WTC11 (cell line): ENCODE measurements around the gene IQCF5.

Source experiments
- FOXP4 ChIP-seq: sonication (generic); formaldehyde crosslinking; IDR thresholded peaks from 2 replicates; pipeline ENCODE4 v1.8.0; 2022; ENCODE audit warnings: mild to moderate bottlenecking, missing genetic modification reagents
- HMGA2 ChIP-seq: fragments of 250-450 bp; sonication (Bioruptor Pico); IDR thresholded peaks from 2 replicates; pipeline ENCODE4 v1.4.0; 2021; ENCODE audit warnings: mild to moderate bottlenecking, moderate library complexity
- SP1 ChIP-seq: sonication (generic); formaldehyde crosslinking; conservative IDR thresholded peaks from 2 replicates; pipeline ENCODE4 v1.8.1; 2022; ENCODE audit warnings: missing genetic modification reagents
- TEAD1 ChIP-seq: sonication (generic); formaldehyde crosslinking; IDR thresholded peaks from 2 replicates; pipeline ENCODE4 v1.8.0; 2022; ENCODE audit warnings: mild to moderate bottlenecking, missing genetic modification reagents
- USF2 ChIP-seq: sonication (generic); formaldehyde crosslinking; IDR thresholded peaks from 2 replicates; pipeline ENCODE4 v1.8.1; 2023; ENCODE audit warnings: mild to moderate bottlenecking, missing genetic modification reagents, moderate library complexity
- ZNF317 ChIP-seq: sonication (generic); formaldehyde crosslinking; IDR thresholded peaks from 2 replicates; pipeline ENCODE4 v1.8.1; 2023; ENCODE audit warnings: low read depth, mild to moderate bottlenecking, moderate library complexity, missing genetic modification reagents, borderline replicate concordance
- TF ChIP-seq, protein P1 (sequence below): fragments of 200-600 bp; IDR thresholded peaks from 2 replicates; pipeline ENCODE4 v1.8.0; 2022; ENCODE audit warnings: antibody characterized with exemption

- no peak for TF ChIP-seq FOXP4 (CRISPR knock-in tag)
- TF ChIP-seq, protein P1, sequence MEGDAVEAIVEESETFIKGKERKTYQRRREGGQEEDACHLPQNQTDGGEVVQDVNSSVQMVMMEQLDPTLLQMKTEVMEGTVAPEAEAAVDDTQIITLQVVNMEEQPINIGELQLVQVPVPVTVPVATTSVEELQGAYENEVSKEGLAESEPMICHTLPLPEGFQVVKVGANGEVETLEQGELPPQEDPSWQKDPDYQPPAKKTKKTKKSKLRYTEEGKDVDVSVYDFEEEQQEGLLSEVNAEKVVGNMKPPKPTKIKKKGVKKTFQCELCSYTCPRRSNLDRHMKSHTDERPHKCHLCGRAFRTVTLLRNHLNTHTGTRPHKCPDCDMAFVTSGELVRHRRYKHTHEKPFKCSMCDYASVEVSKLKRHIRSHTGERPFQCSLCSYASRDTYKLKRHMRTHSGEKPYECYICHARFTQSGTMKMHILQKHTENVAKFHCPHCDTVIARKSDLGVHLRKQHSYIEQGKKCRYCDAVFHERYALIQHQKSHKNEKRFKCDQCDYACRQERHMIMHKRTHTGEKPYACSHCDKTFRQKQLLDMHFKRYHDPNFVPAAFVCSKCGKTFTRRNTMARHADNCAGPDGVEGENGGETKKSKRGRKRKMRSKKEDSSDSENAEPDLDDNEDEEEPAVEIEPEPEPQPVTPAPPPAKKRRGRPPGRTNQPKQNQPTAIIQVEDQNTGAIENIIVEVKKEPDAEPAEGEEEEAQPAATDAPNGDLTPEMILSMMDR = no peak
- no peak for TF ChIP-seq SP1 (CRISPR knock-in tag)
- TF ChIP-seq USF2 (CRISPR knock-in tag) = no peak
- no peak for TF ChIP-seq TEAD1
- TF ChIP-seq HMGA2 = no peak
- TF ChIP-seq ZNF317 (CRISPR knock-in tag) = no peak
These were observed 4.5 kb upstream of the IQCF5 start for GRCh38 chr3:51879937-51880336.
